Skin of body (tissue), 2 donors: ENCODE results near the gene CERS5. TPM values are rescaled to one million over a fixed set of nuclear protein-coding genes. Genes with fewer than 3 reads are reported as not detected.
"Not testable (repeated sequence)": the region's sequence is repeated elsewhere in the genome, so short reads cannot be mapped to it uniquely, and the experiment has no call there.

ENCODE experiments used
- DNase-seq: peaks from one replicate; lab custom pipeline; 2025; lab: John Stamatoyannopoulos, UW
- total RNA-seq: library from RNA; depleted of rRNA; stranded (reverse); fragments of >200 nt; gene quantifications from one replicate; pipeline ENCODE4 v1.2.3, GENCODE V29; 2014

CERS5 gene
- total RNA-seq, 1 donor from 2014 or later, result 40.8 TPM

- no peak for DNase-seq
Measured at GRCh38 chr12:50187084-50187900, 20.1 kb upstream of the CERS5 start.

DNA sequence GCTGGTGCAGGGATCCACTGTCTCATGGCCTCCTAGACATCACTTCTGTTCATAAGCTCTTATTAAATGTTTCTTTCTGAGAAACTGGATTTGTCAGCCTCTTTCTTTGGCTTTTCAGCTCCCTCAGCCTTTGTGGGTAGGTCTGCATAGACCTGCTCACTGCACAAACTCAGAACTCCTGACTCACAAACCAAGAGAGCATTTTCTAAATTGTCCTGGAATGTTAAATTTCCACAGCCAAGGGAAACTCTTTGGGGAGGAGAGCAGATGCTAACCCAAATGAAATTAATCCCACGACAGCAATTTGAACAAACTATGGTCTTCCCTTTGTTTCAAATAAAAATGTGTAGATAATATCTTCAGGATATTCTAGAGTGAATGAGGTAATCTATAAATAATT is 19.5 kb upstream of the CERS5 start:
- DNase-seq, result no peak

- DNase-seq, result no peak
Measured at GRCh38 chr12:50185970-50186663, 18.9 kb upstream of the CERS5 start.

DNA sequence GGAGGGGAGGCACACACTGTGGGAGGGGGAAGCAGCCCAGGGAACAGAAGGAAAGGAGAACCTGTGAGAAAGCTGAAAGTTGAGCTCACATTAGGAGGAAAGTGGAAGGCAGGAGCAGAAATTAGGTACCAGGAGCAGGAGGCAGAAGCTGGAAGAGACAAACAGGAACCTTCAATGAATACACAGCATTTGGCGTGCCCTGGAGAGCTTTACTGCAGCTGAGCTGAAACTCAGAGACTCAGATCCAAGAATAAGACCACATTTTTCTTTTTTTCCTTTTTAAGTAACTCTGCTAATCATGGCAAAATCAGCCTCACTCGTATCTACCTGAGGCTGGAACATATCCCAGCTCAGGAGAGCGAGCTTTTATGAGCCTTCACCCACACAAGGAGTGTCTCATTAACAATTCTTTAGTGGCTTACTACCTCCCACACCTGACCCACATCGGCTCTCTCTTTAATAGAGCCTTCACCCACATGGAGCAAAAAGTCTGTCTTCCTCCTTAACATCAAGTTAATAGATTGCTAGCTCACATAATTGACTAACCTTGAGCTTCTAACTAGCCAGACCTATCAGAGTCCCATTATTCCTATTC is 18.2 kb upstream of the CERS5 start:
- no peak for DNase-seq

DNA sequence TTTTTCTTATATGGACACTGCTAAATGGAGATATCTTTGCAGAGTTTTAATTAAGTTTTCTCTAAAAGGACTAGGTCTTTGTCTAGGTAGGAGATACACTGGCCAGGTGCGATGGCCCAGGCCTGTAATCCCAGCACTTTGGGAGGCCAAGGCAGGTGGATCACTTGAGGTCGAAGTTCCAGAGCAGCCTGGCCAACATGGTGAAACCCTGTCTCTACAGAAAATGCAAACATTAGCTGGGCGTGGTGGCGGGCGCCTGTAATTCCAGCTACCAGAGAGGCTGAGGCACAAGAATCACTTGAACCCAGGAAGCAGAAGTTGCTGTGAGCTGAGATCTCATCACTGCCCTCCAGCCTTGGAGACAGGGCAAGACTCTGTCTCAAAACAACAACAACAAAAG is 17.1 kb upstream of the CERS5 start:
- DNase-seq, result no peak

DNA sequence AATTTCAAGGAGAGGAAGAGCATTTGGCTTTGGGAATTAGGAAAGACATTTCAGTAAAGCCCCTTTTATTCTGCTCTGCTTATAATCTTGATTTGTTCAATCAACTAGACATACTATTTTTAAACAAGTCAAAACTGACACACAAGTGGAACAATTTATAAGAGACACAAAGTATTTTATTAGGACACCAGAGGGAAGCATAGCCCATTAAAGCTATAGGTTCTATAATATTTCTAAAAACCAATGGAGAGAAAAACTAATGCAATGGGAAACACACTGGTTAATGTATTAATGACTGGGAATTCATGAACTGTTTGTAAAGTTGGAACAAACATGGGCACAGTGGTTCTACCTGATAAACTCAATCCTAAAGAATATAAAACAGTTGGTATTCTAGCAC is 15.3 kb upstream of the CERS5 start:
- no peak for DNase-seq

DNA sequence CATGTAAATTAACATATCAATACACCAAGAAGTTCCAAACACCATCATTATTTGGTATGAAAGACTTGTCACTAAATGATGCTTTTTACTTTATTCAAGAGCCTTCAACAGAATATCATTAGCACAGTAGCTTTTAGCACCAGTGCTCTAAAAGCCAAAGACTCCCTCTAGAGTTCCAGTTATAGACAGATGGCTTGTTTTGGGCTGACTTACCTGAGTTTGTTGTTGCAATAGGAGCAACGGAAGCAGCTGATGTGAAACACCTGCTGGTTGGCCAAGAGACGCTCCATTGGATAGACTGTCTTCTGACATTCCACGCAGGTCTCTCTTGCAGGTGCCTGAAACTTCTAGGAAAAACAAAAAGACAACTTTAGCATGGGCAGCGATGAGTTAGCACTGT is 14.5 kb upstream of the CERS5 start:
- no peak for DNase-seq

GRCh38 chr12:50175716-50176026 is 8.5 kb upstream of the CERS5 start:
- DNase-seq, result no peak

DNA sequence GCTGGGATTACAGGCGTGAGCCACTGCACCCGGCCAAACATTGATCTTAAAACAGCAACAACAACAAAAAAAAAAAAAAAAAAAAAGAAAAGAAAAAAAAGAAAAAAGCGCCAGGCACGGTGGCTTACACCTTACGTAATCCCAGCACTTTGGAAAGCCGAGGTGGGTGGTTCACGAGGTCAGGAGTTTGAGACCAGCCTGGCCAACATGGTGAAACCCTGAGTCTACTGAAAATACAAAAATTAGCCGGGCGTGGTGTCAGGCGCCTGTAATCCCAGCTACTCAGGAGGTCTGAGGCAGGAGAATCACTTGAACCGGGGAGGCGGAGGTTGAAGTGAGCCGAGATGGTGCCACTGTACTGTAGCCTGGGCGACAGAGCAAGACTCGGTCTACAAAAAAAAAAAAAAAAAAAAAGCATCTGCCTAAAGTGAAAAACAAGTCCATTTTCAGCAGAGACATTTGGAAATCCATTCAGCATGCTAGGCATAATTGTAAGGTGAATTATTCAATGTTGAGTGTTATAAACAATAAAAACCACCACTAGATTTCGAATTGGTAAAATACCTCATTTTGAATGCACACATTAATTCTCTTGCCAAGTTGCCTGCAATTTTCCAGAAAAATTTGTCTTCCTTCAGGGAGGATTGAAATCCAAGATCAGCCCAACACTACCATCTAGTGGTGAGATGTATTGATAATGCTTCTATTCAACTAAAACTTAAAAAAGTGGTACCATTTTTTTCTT is 8.0 kb upstream of the CERS5 start:
- peak; percentile 72 for DNase-seq

DNA sequence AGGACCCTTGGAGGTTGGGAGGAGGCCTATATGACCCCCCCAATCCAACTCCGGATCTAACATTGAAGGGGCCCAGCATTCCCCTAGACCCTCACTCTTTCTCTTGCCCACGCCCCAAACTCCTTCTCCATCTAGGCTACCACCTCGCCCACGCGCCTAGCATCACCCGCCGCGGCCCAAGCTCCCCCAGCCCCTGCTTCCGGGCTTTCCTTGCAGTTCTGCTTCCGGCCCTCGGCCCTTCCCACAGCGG is 445 bp downstream of the CERS5 start:
- DNase-seq, result no peak

DNA sequence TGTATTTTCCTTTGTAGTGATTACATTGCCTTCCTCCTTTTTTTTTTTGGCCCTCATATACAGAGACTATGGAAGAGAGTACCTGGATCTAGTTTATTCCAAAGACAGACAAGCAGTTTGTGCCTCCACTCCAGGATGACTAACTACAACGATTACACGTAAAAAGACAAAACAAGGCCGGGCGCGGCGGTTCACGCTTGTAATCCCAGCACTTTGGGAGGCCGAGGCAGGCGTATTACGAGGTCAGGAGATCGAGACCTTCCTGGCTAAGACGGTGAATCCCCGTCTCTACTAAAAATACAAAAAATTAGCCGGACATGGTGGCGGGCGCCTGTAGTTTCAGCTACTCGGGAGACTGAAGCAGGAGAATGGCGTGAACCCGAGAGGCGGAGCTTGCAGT is 2.2 kb downstream of the CERS5 start:
- no peak for DNase-seq

DNA sequence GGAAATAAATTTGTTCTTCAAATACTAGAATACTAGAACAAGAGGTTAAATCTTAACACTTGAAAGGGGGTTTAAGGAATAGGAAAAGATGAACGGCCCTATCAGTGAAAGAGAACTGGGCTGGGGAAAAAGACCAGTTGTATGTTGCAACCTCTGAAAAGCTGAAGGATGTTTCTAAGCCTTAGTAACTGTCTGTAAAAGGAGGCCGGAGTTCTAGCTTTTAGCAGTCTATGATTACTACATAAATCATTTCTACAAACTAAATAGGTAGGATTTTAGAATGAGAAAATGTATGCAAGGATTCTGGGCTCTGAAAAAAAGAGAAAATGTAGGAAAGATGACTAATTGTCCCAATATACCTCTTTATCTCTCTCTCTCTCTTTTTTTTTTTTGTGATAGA is 4.9 kb downstream of the CERS5 start:
- DNase-seq, result no peak

DNA sequence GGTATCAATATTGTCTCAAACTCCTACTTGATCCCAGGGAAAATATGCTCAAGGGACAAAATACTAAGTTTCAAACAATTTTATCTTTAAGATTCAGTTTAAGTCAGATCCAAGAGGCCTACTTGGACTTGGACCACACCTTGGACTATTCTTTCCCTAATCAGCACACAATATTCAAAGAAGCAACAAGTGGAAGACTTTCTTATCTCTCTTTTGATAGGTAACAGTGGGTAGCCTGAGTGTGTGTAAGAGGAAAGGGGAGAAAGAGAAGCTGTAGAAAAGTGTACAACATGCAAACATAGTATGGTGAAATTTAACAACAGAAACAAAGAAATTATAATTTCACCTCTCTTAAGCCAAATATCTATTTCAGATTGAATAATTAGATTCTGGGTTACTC is 6.5 kb downstream of the CERS5 start:
- no peak for DNase-seq

GRCh38 chr12:50157259-50157658 is 9.9 kb downstream of the CERS5 start:
- DNase-seq, result no peak

- DNase-seq, result no peak
Measured at GRCh38 chr12:50156641-50157040, 10.5 kb downstream of the CERS5 start.

DNA sequence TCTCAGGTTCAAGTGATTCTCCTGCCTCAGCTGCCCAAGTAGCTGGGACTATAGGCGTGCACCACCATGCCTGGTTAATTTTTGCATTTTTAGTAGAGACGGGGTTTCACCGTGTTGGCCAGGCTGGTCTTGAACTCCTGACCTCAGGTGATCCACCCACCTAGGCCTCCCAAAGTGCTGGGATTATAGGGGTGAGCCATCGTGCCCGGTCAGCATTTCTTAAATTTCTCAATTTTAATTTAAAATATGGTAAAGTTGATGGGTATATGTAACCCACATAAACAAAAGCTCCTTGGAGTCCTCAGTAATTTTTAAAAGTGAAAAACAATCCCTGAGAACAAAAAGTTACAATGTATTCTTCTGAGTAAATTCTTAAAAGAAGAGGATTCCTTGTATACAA is 12.2 kb downstream of the CERS5 start:
- DNase-seq, result not testable (repeated sequence)

DNA sequence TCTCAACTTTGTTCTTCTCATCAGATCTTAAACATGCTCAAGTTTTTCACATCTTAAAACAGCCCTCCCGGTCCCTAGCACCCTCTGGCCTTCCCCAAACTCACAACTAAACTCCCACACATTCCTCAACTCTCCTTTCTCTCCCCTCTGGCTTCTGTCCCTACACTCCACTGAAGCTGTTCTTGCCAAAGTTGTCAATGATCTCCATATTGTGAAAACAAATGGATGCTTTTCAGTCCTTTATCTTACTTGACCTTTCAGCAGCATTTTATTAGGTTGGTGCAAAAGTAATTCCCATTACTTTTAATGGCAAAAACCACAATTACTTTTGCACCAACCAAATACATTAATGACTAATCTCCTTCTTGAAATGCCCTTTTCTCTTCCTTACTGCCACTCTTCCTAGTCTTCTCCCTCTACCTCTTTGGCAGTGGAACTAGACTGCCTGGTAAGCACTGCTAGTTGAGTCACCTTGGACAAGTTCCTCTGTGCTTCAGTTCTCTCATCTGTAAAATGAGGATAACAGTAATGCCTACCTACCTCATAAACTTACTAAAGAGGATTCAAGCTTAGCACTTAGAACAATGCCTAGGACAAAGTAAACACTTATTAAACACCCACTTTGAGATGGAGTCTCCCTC is 16.0 kb downstream of the CERS5 start:
- DNase-seq, result no peak

- DNase-seq, result no peak
Measured at GRCh38 chr12:50149311-50149710, 17.9 kb downstream of the CERS5 start.

- not testable (repeated sequence) for DNase-seq
Measured at GRCh38 chr12:50148011-50148410, 19.2 kb downstream of the CERS5 start.

- DNase-seq, result no peak
Measured at GRCh38 chr12:50147281-50147680, 19.9 kb downstream of the CERS5 start.

GRCh38 chr12:50145439-50145838 is 21.7 kb downstream of the CERS5 start:
- DNase-seq, result no peak

GRCh38 chr12:50142993-50143392 is 24.2 kb downstream of the CERS5 start:
- DNase-seq, result no peak
